Mesothelial cell of epicardium (in vitro differentiated cells): ENCODE results near the gene PC. TPM values are rescaled to one million over a fixed set of nuclear protein-coding genes. Genes with fewer than 3 reads are reported as not detected.

Source experiments
- DNase-seq, 2 experiments: peaks; one replicate each; pipeline ENCODE4 v3.0.0; 2021; ENCODE audit warnings: low spot score in 2 of 2; ENCODE audit not compliant: unreplicated experiment in 2 of 2
- H3K27ac Mint-ChIP-seq: 2 replicates; pipeline ENCODE4 v1.8.0; 2021; ENCODE audit warnings: mixed read lengths
- H3K27me3 Mint-ChIP-seq: 2 replicates; pipeline ENCODE4 v1.8.0; 2021; ENCODE audit warnings: low read depth, mixed read lengths
- H3K36me3 Mint-ChIP-seq: 2 replicates; pipeline ENCODE4 v1.8.0; 2021; ENCODE audit warnings: mixed read lengths
- H3K4me1 Mint-ChIP-seq: 2 replicates; pipeline ENCODE4 v1.8.0; 2021; ENCODE audit warnings: mixed read lengths
- H3K4me3 Mint-ChIP-seq: 2 replicates; pipeline ENCODE4 v1.8.0; 2021; ENCODE audit warnings: mild to moderate bottlenecking, moderate library complexity, mixed read lengths
- H3K9me3 Mint-ChIP-seq: 2 replicates; pipeline ENCODE4 v1.8.0; 2021; ENCODE audit warnings: mixed read lengths
- total RNA-seq: library from RNA; stranded (reverse); gene quantifications from 3 replicates; pipeline ENCODE4 v1.2.1, GENCODE V29; 2021
- TF ChIP-seq, protein P1 (sequence below): fragments of 200-600 bp; sonication (generic); IDR thresholded peaks from one replicate; pipeline ENCODE4 v1.5.0; 2021; ENCODE audit warnings: antibody characterized with exemption; ENCODE audit not compliant: unreplicated experiment

The PC gene
- total RNA-seq, 1 donor from 2014 or later: 9.5 TPM

DNA sequence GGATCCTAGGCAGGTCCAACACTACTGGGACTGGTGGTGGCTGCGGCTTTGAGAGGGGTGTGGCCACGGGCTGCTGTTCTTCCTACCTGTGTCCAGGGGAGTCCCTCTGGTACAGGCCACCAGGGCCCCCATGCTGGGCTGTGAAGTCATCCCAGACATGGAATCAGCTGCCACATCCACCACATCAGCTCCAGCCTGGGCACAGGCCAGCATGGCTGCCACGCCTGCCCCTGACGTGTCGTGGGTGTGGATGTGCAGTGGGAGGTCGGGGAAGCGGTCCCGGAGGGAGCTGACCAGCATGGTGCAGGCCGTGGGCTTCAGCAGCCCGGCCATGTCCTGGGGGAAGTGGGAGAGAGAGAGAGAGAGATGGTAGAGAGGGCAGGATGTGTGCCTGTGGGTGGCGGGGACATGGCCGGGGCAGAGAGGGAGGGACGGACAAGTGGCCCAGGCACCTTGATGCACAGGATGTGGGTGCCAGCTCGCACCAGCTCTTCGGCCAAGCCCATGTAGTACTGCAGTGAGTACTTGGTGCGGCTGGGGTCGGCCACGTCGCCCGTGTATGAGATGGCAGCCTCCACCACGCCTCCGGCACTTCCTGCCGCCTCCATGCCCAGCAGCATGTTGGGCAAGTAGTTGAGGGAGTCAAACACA lies 107.5 kb downstream of the PC start:
- H3K4me3 Mint-ChIP-seq: no peak overlapping the region
- DNase-seq: no peak
- no peaks in the 10 kb centered on the region for H3K27me3 Mint-ChIP-seq
- TF ChIP-seq, protein P1, sequence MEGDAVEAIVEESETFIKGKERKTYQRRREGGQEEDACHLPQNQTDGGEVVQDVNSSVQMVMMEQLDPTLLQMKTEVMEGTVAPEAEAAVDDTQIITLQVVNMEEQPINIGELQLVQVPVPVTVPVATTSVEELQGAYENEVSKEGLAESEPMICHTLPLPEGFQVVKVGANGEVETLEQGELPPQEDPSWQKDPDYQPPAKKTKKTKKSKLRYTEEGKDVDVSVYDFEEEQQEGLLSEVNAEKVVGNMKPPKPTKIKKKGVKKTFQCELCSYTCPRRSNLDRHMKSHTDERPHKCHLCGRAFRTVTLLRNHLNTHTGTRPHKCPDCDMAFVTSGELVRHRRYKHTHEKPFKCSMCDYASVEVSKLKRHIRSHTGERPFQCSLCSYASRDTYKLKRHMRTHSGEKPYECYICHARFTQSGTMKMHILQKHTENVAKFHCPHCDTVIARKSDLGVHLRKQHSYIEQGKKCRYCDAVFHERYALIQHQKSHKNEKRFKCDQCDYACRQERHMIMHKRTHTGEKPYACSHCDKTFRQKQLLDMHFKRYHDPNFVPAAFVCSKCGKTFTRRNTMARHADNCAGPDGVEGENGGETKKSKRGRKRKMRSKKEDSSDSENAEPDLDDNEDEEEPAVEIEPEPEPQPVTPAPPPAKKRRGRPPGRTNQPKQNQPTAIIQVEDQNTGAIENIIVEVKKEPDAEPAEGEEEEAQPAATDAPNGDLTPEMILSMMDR: no peak
- H3K36me3 Mint-ChIP-seq: no peaks in the 10 kb centered on the region
- H3K27ac Mint-ChIP-seq: no peak overlapping the region
- H3K4me1 Mint-ChIP-seq: peaks cover 4% of the 10 kb centered on the region
- no peaks in the 10 kb centered on the region for H3K9me3 Mint-ChIP-seq

DNA sequence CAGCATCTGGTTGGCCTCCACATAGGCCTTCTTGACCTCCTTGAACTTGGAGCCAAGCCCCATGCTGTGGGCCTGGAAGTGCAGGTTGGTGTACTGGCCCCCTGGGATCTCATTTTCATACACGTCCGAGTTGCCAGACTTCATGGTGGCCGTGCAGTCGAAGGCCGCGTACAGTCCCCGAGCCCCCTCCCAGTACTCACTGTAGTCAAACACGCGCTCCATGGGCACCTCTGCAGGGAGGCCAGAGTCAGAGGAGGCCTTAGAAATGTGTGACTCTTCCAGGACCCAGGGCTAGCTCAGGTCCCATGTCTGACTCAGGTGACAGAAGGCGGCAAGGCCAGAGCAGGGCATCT lies 108.0 kb downstream of the PC start:
- Mint-ChIP-seq H3K4me1 (peaks cover 2% of the 10 kb centered on the region), H3K4me3 (no peak overlapping the region), H3K9me3 (no peaks in the 10 kb centered on the region), H3K27me3 (no peaks in the 10 kb centered on the region), H3K36me3 (peaks cover 2% of the 10 kb centered on the region), H3K27ac (no peak overlapping the region)
- DNase-seq: no peak
- TF ChIP-seq, protein P1: no peak

DNA sequence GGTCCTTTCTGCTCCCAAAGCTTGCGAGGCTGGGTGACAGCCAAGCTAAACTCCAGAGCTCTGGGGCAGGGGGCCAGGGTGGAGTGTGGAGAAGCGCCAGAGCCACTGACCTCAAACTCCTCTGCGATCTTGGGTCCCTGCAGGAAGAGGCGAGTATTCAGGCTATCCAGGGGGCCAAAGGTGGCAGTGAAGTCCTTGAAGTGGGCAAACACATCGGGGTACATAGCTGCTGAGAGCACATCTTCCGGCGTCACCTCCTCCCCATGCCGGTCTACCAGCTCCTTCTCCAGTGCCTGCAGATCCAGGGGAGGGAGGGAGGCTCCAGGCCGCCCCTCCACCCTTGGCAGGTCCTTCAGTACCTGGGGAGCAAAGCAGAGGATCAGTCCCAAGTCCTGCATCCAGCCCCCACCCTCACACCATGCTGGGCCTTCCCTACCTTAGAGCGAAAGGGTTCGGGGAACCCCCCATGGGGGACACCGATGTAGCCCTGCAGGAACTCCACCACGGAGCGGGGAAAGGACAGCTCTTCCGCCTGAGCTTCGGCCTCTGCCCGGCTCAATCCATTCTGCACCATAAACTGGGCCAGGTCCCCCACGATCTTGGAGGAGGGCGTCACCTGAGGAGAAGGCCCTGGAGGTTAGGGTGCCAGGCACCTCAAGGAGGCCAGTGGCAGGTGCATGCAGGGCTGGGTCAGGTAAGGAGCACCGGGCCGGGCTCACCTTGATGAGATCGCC lies 108.5 kb downstream of the PC start:
- no peaks in the 10 kb centered on the region for H3K9me3 Mint-ChIP-seq
- no peaks in the 10 kb centered on the region for H3K27me3 Mint-ChIP-seq
- H3K4me1 Mint-ChIP-seq: peaks cover 6% of the 10 kb centered on the region

DNA sequence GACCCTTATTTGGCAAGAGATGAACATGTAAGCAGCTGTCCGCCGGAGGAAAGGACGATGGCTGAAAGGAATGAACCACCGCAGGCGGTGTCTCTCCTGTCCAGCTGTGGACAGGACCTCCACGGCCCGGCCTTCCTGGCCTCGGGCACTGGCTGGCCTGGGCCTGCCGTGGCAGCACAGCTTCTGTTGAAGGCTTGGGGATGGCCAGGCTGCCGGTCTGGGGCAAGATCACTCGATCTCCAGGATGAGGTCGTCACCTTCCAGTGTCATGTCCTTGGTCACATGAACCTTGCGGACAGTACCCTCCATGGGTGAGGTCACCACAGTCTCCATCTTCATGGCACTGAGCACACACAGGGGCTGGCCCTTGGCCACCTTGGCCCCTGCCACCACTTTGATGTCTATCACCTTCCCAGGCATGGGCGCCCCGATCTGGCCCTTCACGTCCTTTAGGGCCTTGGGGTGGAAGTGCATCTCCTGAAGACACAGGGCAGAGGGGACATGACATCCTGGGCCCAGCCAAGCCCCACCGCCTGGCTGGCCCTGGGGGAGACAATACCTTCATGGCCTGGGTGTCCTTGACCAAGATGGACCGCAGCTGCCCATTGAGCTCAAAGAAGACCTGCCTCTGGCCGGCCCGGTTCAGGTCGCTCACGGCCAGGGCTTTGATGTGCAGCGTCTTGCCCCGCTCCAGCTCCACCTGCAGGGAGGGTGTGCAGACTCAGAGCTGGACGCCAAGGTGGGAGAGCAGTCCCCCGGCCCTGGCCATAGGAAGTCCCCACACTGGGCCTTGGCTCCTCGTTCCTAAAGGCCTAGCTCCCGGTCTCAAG lies 109.3 kb downstream of the PC start:
- no peak for DNase-seq
- Mint-ChIP-seq H3K4me3 (no peak overlapping the region), H3K9me3 (no peaks in the 10 kb centered on the region)

More for the DNA sequence above, 108.5 kb downstream of the PC start:
- peaks cover 3% of the 10 kb centered on the region for H3K36me3 Mint-ChIP-seq
- H3K4me3 Mint-ChIP-seq: no peak overlapping the region
- TF ChIP-seq, protein P1: no peak
- H3K27ac Mint-ChIP-seq: no peak overlapping the region
- no peak for DNase-seq

DNA sequence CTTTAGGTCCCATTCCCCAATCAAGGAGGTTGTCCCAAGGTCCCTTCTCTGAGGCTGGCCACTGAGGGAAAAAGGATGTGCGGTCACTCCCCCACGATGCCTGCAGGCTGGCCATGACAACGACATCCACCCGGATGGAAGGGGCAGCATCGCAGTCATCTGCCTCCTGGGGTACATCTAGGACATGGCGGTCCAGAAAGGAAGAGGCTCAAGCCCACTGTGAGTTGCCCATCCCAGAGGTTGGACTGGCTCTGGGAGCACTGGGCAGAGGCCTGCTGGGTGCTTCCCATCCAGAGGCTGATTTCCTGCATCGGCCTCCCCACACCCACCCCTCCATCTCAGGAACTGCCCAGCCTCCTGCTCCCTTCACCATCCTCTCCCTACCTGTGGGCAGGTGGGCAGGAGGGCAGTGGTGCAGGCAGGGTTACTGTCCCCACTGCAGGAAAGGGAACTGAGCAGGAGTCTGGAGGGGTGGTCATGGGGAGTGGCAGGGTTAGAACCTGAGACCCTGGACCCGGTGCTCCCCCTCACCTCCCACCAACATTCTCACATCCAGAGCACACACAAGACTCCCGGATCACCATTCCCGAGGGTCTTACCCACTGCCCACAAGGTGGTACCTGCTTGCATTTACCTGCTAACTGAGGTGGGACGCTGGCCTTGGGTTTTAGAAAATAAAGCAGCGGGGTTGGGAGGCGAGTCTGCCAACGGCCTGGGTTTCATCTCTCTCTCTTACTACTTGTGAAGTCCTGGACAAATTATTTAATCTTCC lies 110.5 kb downstream of the PC start:
- Mint-ChIP-seq H3K27ac (no peak overlapping the region), H3K27me3 (no peaks in the 10 kb centered on the region), H3K4me1 (peaks cover 16% of the 10 kb centered on the region), H3K9me3 (no peaks in the 10 kb centered on the region), H3K4me3 (no peak overlapping the region), H3K36me3 (peaks cover 3% of the 10 kb centered on the region)
- TF ChIP-seq, protein P1: no peak
- no peak for DNase-seq

More for the DNA sequence above, 109.3 kb downstream of the PC start:
- Mint-ChIP-seq H3K27me3 (no peaks in the 10 kb centered on the region), H3K27ac (no peak overlapping the region), H3K4me1 (peaks cover 14% of the 10 kb centered on the region), H3K36me3 (peaks cover 3% of the 10 kb centered on the region)
- TF ChIP-seq, protein P1: no peak
